Adrenal gland (tissue), 5 donors: ENCODE results near the gene SAP30BP.
"Not testable (repeated sequence)": the region's sequence is repeated elsewhere in the genome, so short reads cannot be mapped to it uniquely, and the experiment has no call there.

Experiments used
- POLR2A ChIP-seq, 2 donors: fragments of 450-650 bp; IDR thresholded peaks; one replicate each; pipeline ENCODE4 v1.6.1; 2017; ENCODE audit warnings: antibody characterized with exemption in 2 of 2, mild to moderate bottlenecking in 2 of 2, moderate library complexity in 1 of 2
- TF ChIP-seq, protein P1 (sequence below), 6 experiments: fragments of 450-650 bp in 4 of 6; fragments of 200-600 bp in 2 of 6; sonication (generic) in 1 of 6; IDR thresholded peaks; 1 replicate in 5 of 6; 2 replicates in 1 of 6; pipeline versions ENCODE4 v1.5.1 to v1.8.0; 2016 to 2021; ENCODE audit warnings: antibody characterized with exemption in 6 of 6, mild to moderate bottlenecking in 2 of 6, moderate library complexity in 1 of 6
- donor health status: DM: no; HTN: no; CAD: no.

GRCh38 chr17:75638039-75638438 is 29.1 kb upstream of the SAP30BP start:
- TF ChIP-seq, protein P1, sequence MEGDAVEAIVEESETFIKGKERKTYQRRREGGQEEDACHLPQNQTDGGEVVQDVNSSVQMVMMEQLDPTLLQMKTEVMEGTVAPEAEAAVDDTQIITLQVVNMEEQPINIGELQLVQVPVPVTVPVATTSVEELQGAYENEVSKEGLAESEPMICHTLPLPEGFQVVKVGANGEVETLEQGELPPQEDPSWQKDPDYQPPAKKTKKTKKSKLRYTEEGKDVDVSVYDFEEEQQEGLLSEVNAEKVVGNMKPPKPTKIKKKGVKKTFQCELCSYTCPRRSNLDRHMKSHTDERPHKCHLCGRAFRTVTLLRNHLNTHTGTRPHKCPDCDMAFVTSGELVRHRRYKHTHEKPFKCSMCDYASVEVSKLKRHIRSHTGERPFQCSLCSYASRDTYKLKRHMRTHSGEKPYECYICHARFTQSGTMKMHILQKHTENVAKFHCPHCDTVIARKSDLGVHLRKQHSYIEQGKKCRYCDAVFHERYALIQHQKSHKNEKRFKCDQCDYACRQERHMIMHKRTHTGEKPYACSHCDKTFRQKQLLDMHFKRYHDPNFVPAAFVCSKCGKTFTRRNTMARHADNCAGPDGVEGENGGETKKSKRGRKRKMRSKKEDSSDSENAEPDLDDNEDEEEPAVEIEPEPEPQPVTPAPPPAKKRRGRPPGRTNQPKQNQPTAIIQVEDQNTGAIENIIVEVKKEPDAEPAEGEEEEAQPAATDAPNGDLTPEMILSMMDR (IDR thresholded peaks at IDR 0.05) = not testable (repeated sequence)
- TF ChIP-seq POLR2A (IDR thresholded peaks at IDR 0.05) = not testable (repeated sequence)
